Prostate gland (tissue), 2 donors: ENCODE measurements around the gene CLEC18A. TPM values are rescaled to one million over a fixed set of nuclear protein-coding genes. Genes with fewer than 3 reads are reported as not detected.

Experiments
- DNase-seq: peaks from one replicate; pipeline ENCODE4 v3.0.0-alpha.2; 2019; ENCODE audit warnings: low spot score
- H3K27ac ChIP-seq, 2 donors: fragments of 200-600 bp; sonication (generic); 2 replicates each; pipeline ENCODE4 v1.5.1; 2017 to 2019
- H3K27me3 ChIP-seq: fragments of 200-600 bp; sonication (generic); replicated peaks from 2 replicates; pipeline ENCODE4 v1.5.1; 2019; ENCODE audit not compliant: insufficient read depth
- H3K36me3 ChIP-seq, 2 donors: fragments of 200-600 bp; sonication (generic); 1 replicate in 1 of 2; 2 replicates in 1 of 2; pipeline versions ENCODE4 v1.5.1 to v1.8.1; 2017 to 2019
- H3K4me1 ChIP-seq: fragments of 200-600 bp; sonication (generic); replicated peaks from 2 replicates; pipeline ENCODE4 v1.5.1; 2019
- H3K4me3 ChIP-seq, 2 donors: fragments of 200-600 bp; sonication (generic); 2 replicates each; pipeline ENCODE4 v1.5.1; 2017 to 2019
- H3K9me3 ChIP-seq: fragments of 200-600 bp; sonication (generic); 2 replicates; pipeline ENCODE4 v1.5.1; 2017
- POLR2A ChIP-seq: fragments of 450-650 bp; IDR thresholded peaks from one replicate; pipeline ENCODE4 v1.6.1; 2016; ENCODE audit warnings: antibody characterized with exemption, mild to moderate bottlenecking
- POLR2AphosphoS5 ChIP-seq: sonication (generic); formaldehyde crosslinking; IDR thresholded peaks from one replicate; pipeline ENCODE4 v1.6.1; 2017; ENCODE audit warnings: antibody characterized with exemption
- WGBS: methylation state at CpG from one replicate; pipeline ENCODE4 v1.1.5; 2018; 5-methylcytosine and 5-hydroxymethylcytosine counted together
- intact Hi-C: fragments of 100-400 bp; cut with DNase I; formaldehyde crosslinking; loops from one replicate; pipeline ENCODE4 v1.14.2; 2022
- total RNA-seq, 2 donors: library from RNA; depleted of rRNA; stranded (reverse); fragments of >200 nt; gene quantifications; one replicate each; pipeline ENCODE4 v1.1.0, GENCODE V29; 2016
- TF ChIP-seq, protein P1 (sequence below), 4 experiments: fragments of 200-600 bp in 2 of 4; fragments of 450-650 bp in 2 of 4; sonication (generic) in 2 of 4; IDR thresholded peaks; 1 replicate in 3 of 4; 2 replicates in 1 of 4; pipeline ENCODE4 v1.5.1; 2016 to 2019; ENCODE audit warnings: antibody characterized with exemption in 4 of 4, mild to moderate bottlenecking in 2 of 4, moderate library complexity in 2 of 4

Gene CLEC18A
- total RNA-seq, 2 donors from 2014 or later = 1.5 to 8.0 TPM

DNA sequence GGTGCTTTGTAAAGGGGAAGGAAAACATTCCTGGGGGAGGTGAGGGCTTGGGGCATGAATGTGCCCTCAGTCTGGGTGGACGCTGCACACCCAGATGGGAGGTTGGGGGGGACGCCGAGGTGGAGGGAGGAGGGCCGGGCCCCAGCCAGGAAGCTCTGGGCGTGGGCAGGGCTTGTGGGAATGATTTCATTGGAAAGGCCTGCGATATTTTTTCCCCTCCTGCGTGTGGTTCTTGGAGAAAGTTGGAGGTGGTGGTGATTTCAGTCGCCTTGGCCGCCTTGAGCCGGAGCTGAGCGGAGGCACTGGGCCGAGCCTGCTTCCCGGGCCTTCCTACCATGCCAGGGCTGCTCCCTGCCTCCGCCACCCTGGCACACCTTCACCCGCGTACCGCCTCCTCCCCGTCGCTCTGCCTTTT is 26.4 kb upstream of the CLEC18A start:
- no peak overlapping the region for H3K4me3 ChIP-seq
- no peaks in the 10 kb centered on the region for H3K27me3 ChIP-seq
- 44% methylated on average over 18 of the region's 19 CpGs for WGBS
- DNase-seq = no peak
- no peaks in the 10 kb centered on the region for H3K36me3 ChIP-seq
- H3K27ac ChIP-seq = peak overlapping the region in 1 of 2 donors; percentile 44
- no peaks in the 10 kb centered on the region for H3K4me1 ChIP-seq
- intact Hi-C loops = loop anchor here (5.0 kb wide), 1 partner anchor 62 kb away; no protein-coding TSS in a partner anchor
- TF ChIP-seq, protein P1, sequence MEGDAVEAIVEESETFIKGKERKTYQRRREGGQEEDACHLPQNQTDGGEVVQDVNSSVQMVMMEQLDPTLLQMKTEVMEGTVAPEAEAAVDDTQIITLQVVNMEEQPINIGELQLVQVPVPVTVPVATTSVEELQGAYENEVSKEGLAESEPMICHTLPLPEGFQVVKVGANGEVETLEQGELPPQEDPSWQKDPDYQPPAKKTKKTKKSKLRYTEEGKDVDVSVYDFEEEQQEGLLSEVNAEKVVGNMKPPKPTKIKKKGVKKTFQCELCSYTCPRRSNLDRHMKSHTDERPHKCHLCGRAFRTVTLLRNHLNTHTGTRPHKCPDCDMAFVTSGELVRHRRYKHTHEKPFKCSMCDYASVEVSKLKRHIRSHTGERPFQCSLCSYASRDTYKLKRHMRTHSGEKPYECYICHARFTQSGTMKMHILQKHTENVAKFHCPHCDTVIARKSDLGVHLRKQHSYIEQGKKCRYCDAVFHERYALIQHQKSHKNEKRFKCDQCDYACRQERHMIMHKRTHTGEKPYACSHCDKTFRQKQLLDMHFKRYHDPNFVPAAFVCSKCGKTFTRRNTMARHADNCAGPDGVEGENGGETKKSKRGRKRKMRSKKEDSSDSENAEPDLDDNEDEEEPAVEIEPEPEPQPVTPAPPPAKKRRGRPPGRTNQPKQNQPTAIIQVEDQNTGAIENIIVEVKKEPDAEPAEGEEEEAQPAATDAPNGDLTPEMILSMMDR (IDR thresholded peaks at IDR 0.05) = no peak
- no peak for TF ChIP-seq POLR2AphosphoS5
- no peak for TF ChIP-seq POLR2A
- no peaks in the 10 kb centered on the region for H3K9me3 ChIP-seq

DNA sequence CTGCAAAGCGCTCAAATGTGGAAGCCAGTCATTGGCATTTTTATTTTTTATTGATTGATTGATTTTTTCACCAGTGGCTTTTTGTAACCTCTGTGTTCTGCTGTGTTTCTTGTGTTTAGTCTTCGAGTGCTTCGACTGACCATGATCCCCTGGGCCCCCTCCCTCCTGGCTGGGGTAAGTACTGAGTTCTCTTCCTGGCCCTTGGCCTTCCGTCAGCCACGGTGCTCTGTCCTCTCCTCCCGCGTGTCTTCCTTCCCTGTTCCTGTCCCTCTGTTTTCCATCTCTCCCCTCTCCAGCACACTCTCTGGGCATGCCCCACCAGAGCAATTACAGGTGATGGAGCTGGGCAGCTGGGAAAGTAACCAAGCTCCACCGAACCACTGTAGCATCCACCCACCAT is 25.8 kb upstream of the CLEC18A start:
- Histone ChIP-seq H3K4me1 (no peaks in the 10 kb centered on the region), H3K36me3 (no peaks in the 10 kb centered on the region), H3K9me3 (no peaks in the 10 kb centered on the region), H3K27me3 (no peaks in the 10 kb centered on the region), H3K27ac (peak overlapping the region in 1 of 2 donors; percentile 44), H3K4me3 (no peak overlapping the region)
- 62% methylated on average over 8 of the region's 8 CpGs for WGBS
- intact Hi-C loops = loop anchor here (5.0 kb wide), 1 partner anchor 63 kb away; no protein-coding TSS in a partner anchor
- DNase-seq = no peak
- TF ChIP-seq POLR2A (no peak), POLR2AphosphoS5 (no peak)
- TF ChIP-seq, protein P1 (IDR thresholded peaks at IDR 0.05) = no peak

DNA sequence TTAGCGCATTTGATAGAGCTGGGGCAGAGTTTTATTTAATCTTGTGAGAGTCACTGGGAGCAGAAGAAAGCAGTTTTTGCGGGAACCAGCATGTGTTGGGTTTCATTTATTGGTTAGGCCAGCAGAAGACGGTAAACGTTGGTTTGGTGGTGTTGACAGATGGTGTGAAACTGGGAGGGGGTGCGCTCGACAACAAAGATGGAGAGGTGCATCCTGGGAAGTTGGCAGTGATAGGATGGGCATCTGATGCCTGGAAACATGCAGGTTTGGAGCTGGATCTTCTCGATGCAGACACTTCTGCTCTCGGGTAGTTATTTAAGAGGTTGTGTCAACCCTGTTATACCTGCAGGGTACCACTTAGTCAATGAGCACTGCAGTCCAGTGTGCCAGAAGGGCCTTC is 24.9 kb upstream of the CLEC18A start:
- DNase-seq = no peak
- WGBS = 88% methylated on average over 8 of the region's 8 CpGs
- no peak overlapping the region for H3K27ac ChIP-seq
- H3K4me1 ChIP-seq = no peaks in the 10 kb centered on the region
- no peaks in the 10 kb centered on the region for H3K9me3 ChIP-seq
- H3K27me3 ChIP-seq = no peaks in the 10 kb centered on the region
- TF ChIP-seq POLR2A (no peak), POLR2AphosphoS5 (no peak)
- TF ChIP-seq, protein P1 (IDR thresholded peaks at IDR 0.05) = no peak
- H3K4me3 ChIP-seq = no peak overlapping the region
- intact Hi-C loops = loop anchor here (5.0 kb wide), 1 partner anchor 64 kb away; no protein-coding TSS in a partner anchor
- no peaks in the 10 kb centered on the region for H3K36me3 ChIP-seq

DNA sequence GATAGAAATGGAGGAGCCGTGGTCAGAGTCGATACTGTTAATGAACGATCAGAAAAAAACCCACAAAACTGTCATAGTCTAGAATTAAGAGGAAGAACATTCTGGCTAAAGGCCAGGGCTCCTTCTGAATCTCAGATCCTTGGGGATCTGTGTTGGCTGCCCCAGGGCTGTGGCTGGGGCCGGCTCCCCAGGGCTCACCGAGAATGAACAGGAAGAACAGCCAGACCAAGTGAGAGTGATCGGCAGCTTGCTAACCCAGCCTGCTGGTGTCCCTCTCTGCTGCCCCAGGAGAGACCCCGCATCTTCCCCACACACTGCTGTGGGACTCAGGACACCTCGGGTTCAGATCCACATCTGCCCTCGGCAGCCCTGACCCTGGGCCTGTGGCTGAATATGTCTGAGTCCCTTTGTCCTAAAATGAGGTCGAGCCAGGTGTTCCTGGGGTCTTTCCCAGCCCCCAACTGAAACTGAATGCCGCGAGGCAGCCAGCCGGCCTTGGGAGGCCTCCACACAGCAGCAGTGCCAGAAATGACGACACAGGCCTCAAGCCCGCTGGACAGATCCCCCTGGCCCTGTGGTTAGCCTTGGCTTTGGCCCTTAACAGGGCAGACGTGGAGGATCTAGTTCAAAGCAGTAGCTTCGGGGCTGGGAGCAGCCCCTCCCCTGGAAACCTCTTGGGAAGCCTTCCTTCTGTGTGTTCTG is 23.9 kb upstream of the CLEC18A start:
- WGBS = 49% methylated on average over 17 of the region's 17 CpGs
- Histone ChIP-seq H3K27ac (peak overlapping the region; percentile 15 to 21), H3K27me3 (no peaks in the 10 kb centered on the region), H3K4me3 (no peak overlapping the region), H3K36me3 (no peaks in the 10 kb centered on the region), H3K4me1 (no peaks in the 10 kb centered on the region), H3K9me3 (no peaks in the 10 kb centered on the region)
- DNase-seq = no peak
- intact Hi-C loops = loop anchor here (5.0 kb wide), 1 partner anchor 65 kb away; no protein-coding TSS in a partner anchor
- TF ChIP-seq POLR2A (no peak), POLR2AphosphoS5 (no peak)
- TF ChIP-seq, protein P1 (IDR thresholded peaks at IDR 0.05) = no peak
